Activated CD4-positive, CD25-positive, alpha-beta regulatory T cell treated with anti-CD3 and anti-CD28 coated beads, Interleukin-2, amount 50 U/mL, for 24 hours (primary cell): Measurements from ENCODE around the gene LRRC58.

Source experiments
- ATAC-seq, 2 donors: fragments of 150-1000 bp; cut with Tn5 transposase; one replicate each; pipeline ENCODE4 v1.10.0; 2021; ENCODE audit warnings: mild to moderate bottlenecking in 1 of 2, moderate library complexity in 1 of 2

LRRC58 gene

GRCh38 chr3:120274739-120275167 lies 74.4 kb downstream of the LRRC58 start:
- ATAC-seq: no peak
